K562 (cell line): ENCODE data around the gene ALK. TPM values are rescaled to one million over a fixed set of nuclear protein-coding genes. Genes with fewer than 3 reads are reported as not detected.

Source experiments
- ATAC-seq: fragments of 200-7000 bp; cut with Tn5 transposase; 3 replicates; pipeline ENCODE4 v1.9.1; 2020; ENCODE audit warnings: moderate library complexity
- BruUV-seq: library from RNA; stranded (reverse); fragments of 400-500 nt; replicated peaks from 2 replicates; lab custom pipeline; 2021; lab: Mats Ljungman, UMichigan
- CTCF ChIA-PET: fragments of 300-600 bp; formaldehyde crosslinking; extraction: SDS; loops from one replicate; lab custom pipeline; 2021; ENCODE audit warnings: low intra/inter-chr PET ratio; lab: Yijun Ruan, JAX
- POLR2A ChIA-PET: fragments of 300-600, 350-650 bp; sonication (Branson Sonifier 250); formaldehyde crosslinking; extraction: SDS; loops from one replicate; lab custom pipeline; 2021; ENCODE audit warnings: antibody characterized with exemption, inconsistent platforms; lab: Yijun Ruan, JAX
- DNase-seq, 4 experiments: peaks; one replicate each; pipeline versions ENCODE4 v3.0.0 to v3.0.0-alpha.2; 2011 to 2018; ENCODE audit warnings: low spot score in 3 of 4, mixed read lengths in 3 of 4; ENCODE audit errors: extremely low read depth in 1 of 4
- FAIRE-seq: peaks from 2 replicates; lab custom pipeline; 2011; peaks lifted over from hg19 to GRCh38; lab: Jason Lieb, UNC
- H2AFZ ChIP-seq: 2 replicates; pipeline ENCODE4 v1.6.0; 2011; ENCODE audit warnings: low read depth, low read length, control low read depth, inconsistent platforms
- H3K27ac ChIP-seq: fragments of 200-600 bp; 3 replicates; pipeline ENCODE4 v1.8.0; 2011; ENCODE audit warnings: low read depth, mild to moderate bottlenecking, control low read depth, inconsistent platforms, low read length, moderate library complexity, mixed read lengths; ENCODE audit errors: extremely low read depth
- H3K27me3 ChIP-seq, 2 experiments: fragments of 300-600 bp in 1 of 2; 2 replicates in 1 of 2; 3 replicates in 1 of 2; pipeline versions ENCODE4 v1.6.0 to v1.8.0; 2011; ENCODE audit warnings: inconsistent platforms in 2 of 2, low read length in 2 of 2, mild to moderate bottlenecking in 1 of 2, mixed read lengths in 1 of 2, moderate library complexity in 1 of 2; ENCODE audit not compliant: control insufficient read depth in 2 of 2, insufficient read depth in 2 of 2
- H3K36me3 ChIP-seq: fragments of 300-600 bp; 3 replicates; pipeline ENCODE4 v1.8.0; 2011; ENCODE audit warnings: mild to moderate bottlenecking, low read length, inconsistent platforms; ENCODE audit not compliant: control insufficient read depth, insufficient read depth
- H3K4me1 ChIP-seq, 2 experiments: fragments of 200-600 bp in 1 of 2; replicated peaks in 1 of 2; 2 replicates in 1 of 2; 3 replicates in 1 of 2; pipeline versions ENCODE4 v1.5.1 to v1.8.0; 2011; ENCODE audit warnings: inconsistent platforms in 2 of 2, low read length in 2 of 2, mild to moderate bottlenecking in 1 of 2, mixed read lengths in 1 of 2, moderate library complexity in 1 of 2; ENCODE audit not compliant: control insufficient read depth in 2 of 2, insufficient read depth in 2 of 2
- H3K4me2 ChIP-seq: 2 replicates; pipeline ENCODE4 v1.6.1; 2011; ENCODE audit warnings: low read length, control low read depth, inconsistent platforms, mixed read lengths; ENCODE audit not compliant: insufficient read depth
- H3K4me3 ChIP-seq: fragments of 200-600 bp; sonication (generic), shearing (Covaris generic); 2 replicates; pipeline ENCODE4 v1.5.1; 2016; ENCODE audit warnings: control low read depth, inconsistent platforms
- H3K79me2 ChIP-seq: fragments of 200-600 bp; 3 replicates; pipeline ENCODE4 v1.8.0; 2011; ENCODE audit warnings: low read length, inconsistent platforms; ENCODE audit not compliant: control insufficient read depth, insufficient read depth
- H3K9ac ChIP-seq, 2 experiments: 2 replicates each; pipeline versions ENCODE4 v1.6.0 to v1.6.1; 2011; ENCODE audit warnings: low read depth in 2 of 2, low read length in 2 of 2, control low read depth in 1 of 2, inconsistent platforms in 1 of 2, mild to moderate bottlenecking in 1 of 2, mixed read lengths in 1 of 2; ENCODE audit not compliant: insufficient read depth in 1 of 2
- H3K9me1 ChIP-seq: one replicate; pipeline ENCODE4 v1.6.0; 2011; ENCODE audit warnings: inconsistent platforms, mild to moderate bottlenecking, low read length, moderate library complexity; ENCODE audit not compliant: control insufficient read depth, insufficient read depth
- H3K9me3 ChIP-seq: replicated peaks from 2 replicates; pipeline ENCODE4 v1.5.1; 2011; ENCODE audit warnings: low read depth, low read length, inconsistent platforms; ENCODE audit not compliant: control insufficient read depth, insufficient read depth
- H4K20me1 ChIP-seq: replicated peaks from 2 replicates; pipeline ENCODE4 v1.6.1; 2011; ENCODE audit warnings: low read length, inconsistent platforms, mixed read lengths; ENCODE audit not compliant: control insufficient read depth, insufficient read depth
- ADNP ChIP-seq: fragments of 200-800 bp; sonication (Bioruptor generic); IDR thresholded peaks from 2 replicates; pipeline ENCODE4 v1.6.1; 2016; ENCODE audit warnings: missing genetic modification characterization, missing compliant biosample characterization
- ATF1 ChIP-seq, 2 experiments: fragments of 450-650 bp in 1 of 2; IDR thresholded peaks; 2 replicates each; pipeline ENCODE4 v1.6.1; 2016; ENCODE audit warnings: missing compliant biosample characterization in 1 of 2, missing genetic modification characterization in 1 of 2
- ATF3 ChIP-seq, 2 experiments: fragments of 450-650 bp in 1 of 2; sonication (generic) in 1 of 2; formaldehyde crosslinking in 1 of 2; IDR thresholded peaks in 1 of 2; conservative IDR thresholded peaks in 1 of 2; 2 replicates each; pipeline versions ENCODE4 v1.6.1 to v1.8.1; 2016 to 2023; ENCODE audit warnings: mild to moderate bottlenecking in 2 of 2, moderate library complexity in 2 of 2, inconsistent platforms in 1 of 2, missing genetic modification reagents in 1 of 2
- CBFA2T3 ChIP-seq: fragments of 450-650 bp; IDR thresholded peaks from 2 replicates; pipeline ENCODE4 v1.6.1; 2017
- CREB1 ChIP-seq, 2 experiments: sonication (generic) in 1 of 2; formaldehyde crosslinking in 1 of 2; IDR thresholded peaks; 2 replicates each; pipeline versions ENCODE4 v1.6.1 to v1.8.0; 2012 to 2022; ENCODE audit warnings: inconsistent platforms in 1 of 2, mild to moderate bottlenecking in 1 of 2, missing genetic modification reagents in 1 of 2, moderate library complexity in 1 of 2
- DMBX1 ChIP-seq: fragments of 250-450 bp; sonication (Bioruptor Pico); IDR thresholded peaks from 2 replicates; pipeline ENCODE4 v1.8.0; 2022; ENCODE audit warnings: inconsistent platforms, mild to moderate bottlenecking, moderate library complexity, borderline replicate concordance
- FIP1L1 ChIP-seq: fragments of 200-400 bp; formaldehyde crosslinking; IDR thresholded peaks from 2 replicates; pipeline ENCODE4 v1.6.1; 2018; ENCODE audit warnings: mild to moderate bottlenecking, low read depth, low read length; ENCODE audit not compliant: poor library complexity, severe bottlenecking
- HNRNPUL1 ChIP-seq: fragments of 200-400 bp; formaldehyde crosslinking; IDR thresholded peaks from 2 replicates; pipeline ENCODE4 v1.6.1; 2017; ENCODE audit warnings: low read length
- MAFF ChIP-seq: IDR thresholded peaks from 2 replicates; pipeline ENCODE4 v1.6.1; 2012; ENCODE audit warnings: low read length, improper control_type of control experiment
- NFIX ChIP-seq: fragments of 250-450 bp; sonication (Bioruptor Pico); IDR thresholded peaks from 2 replicates; pipeline ENCODE4 v1.4.0; 2020; ENCODE audit warnings: low read depth, mild to moderate bottlenecking, moderate library complexity
- POLR3G ChIP-seq: IDR thresholded peaks from 2 replicates; pipeline ENCODE4 v1.6.1; 2011; ENCODE audit not compliant: insufficient read length, insufficient replicate concordance; ENCODE audit errors: extremely low read depth
- RCOR1 ChIP-seq, 2 experiments: IDR thresholded peaks; 2 replicates each; pipeline ENCODE4 v1.6.1; 2012; ENCODE audit warnings: low read depth in 2 of 2, low read length in 2 of 2, borderline replicate concordance in 1 of 2, improper control_type of control experiment in 1 of 2
- SNAPC5 ChIP-seq: fragments of 250-450 bp; sonication (Bioruptor Pico); IDR thresholded peaks from 2 replicates; pipeline ENCODE4 v1.8.0; 2021; ENCODE audit warnings: moderate library complexity, mild to moderate bottlenecking, inconsistent platforms
- TCF15 ChIP-seq: fragments of 250-450 bp; sonication (Bioruptor Pico); IDR thresholded peaks from 2 replicates; pipeline ENCODE4 v1.8.0; 2022; ENCODE audit warnings: moderate library complexity, mild to moderate bottlenecking, inconsistent platforms
- ZBTB26 ChIP-seq: fragments of 450-650 bp; formaldehyde crosslinking; IDR thresholded peaks from 2 replicates; pipeline ENCODE4 v1.4.0; 2022; ENCODE audit warnings: missing genetic modification characterization
- ZFX ChIP-seq: sonication (generic); formaldehyde crosslinking; IDR thresholded peaks from 2 replicates; pipeline ENCODE4 v1.8.0; 2022; ENCODE audit warnings: mild to moderate bottlenecking, missing genetic modification reagents, moderate library complexity
- ZNF316 ChIP-seq: fragments of 450-650 bp; IDR thresholded peaks from 2 replicates; pipeline ENCODE4 v1.6.1; 2016
- ZNF511 ChIP-seq: sonication (generic); formaldehyde crosslinking; IDR thresholded peaks from 2 replicates; pipeline ENCODE4 v1.8.0; 2022; ENCODE audit warnings: mild to moderate bottlenecking, missing genetic modification reagents
- ZNF699 ChIP-seq: fragments of 250-450 bp; sonication (Bioruptor Pico); IDR thresholded peaks from 2 replicates; pipeline ENCODE4 v1.8.0; 2021; ENCODE audit warnings: mild to moderate bottlenecking, moderate library complexity; ENCODE audit not compliant: insufficient replicate concordance
- WGBS: fragments of 100-300 bp; shearing (Covaris generic); methylation state at CpG from one replicate; pipeline ENCODE4 v1.1.6; 2016; ENCODE audit warnings: low coverage, mixed read lengths; ENCODE audit not compliant: insufficient coverage; ENCODE audit errors: missing lambda C conversion rate; 5-methylcytosine and 5-hydroxymethylcytosine counted together
- in situ Hi-C: fragments of 300-500 bp; cut with MboI; formaldehyde crosslinking; loops from 4 replicates; pipeline ENCODE4 v1.15.0; 2018; ENCODE audit warnings: inconsistent platforms, mixed read lengths
- intact Hi-C: fragments of 100-400 bp; cut with micrococcal nuclease; formaldehyde crosslinking; loops from 2 replicates; pipeline ENCODE4 v1.14.2; 2022
- polyA plus RNA-seq, 8 experiments: library from polyadenylated mRNA; depleted of rRNA in 4 of 8; stranded (reverse) in 5 of 8; unstranded in 3 of 8; fragments of >200 nt; fragmentation: Nextera tagmentation in 2 of 8; fragmentation: Illumina TruSeq in 1 of 8; extraction: Ambion mirVana in 2 of 8; extraction: Trizol in 1 of 8; gene quantifications; 2 replicates each; pipeline versions ENCODE4 v1.2.1 to v1.2.3, GENCODE V29; 2011 to 2014; ENCODE audit warnings: inconsistent platforms in 1 of 8, missing spikeins in 1 of 8
- total RNA-seq, 7 experiments: library from RNA; depleted of rRNA in 6 of 7; stranded (reverse); fragments of >200 nt in 6 of 7; fragmentation: Illumina TruSeq in 2 of 7; extraction: Trizol in 2 of 7; gene quantifications; 2 replicates each; pipeline versions ENCODE4 v1.2.1 to v1.2.3, GENCODE V29; 2011 to 2021; ENCODE audit warnings: low replicate concordance in 1 of 7

Gene ALK
- total and polyA plus RNA-seq, 9 of the 15 experiments (the other 6 are each of a cell fraction or from before 2014, with no cell fraction given), result not detected

- Histone ChIP-seq H4K20me1 (no peaks in the 10 kb centered on the region), H3K4me2 (no peak overlapping the region), H3K79me2 (no peaks in the 10 kb centered on the region), H3K27ac (no peak overlapping the region), H3K9me3 (no peaks in the 10 kb centered on the region), H3K36me3 (no peaks in the 10 kb centered on the region), H3K27me3 (no peaks in the 10 kb centered on the region; a peak in 2 of 5 replicates), H3K4me3 (no peak overlapping the region), H2AFZ (no peak overlapping the region), H3K9ac (no peak overlapping the region), H3K9me1 (peaks cover 6% of the 10 kb centered on the region), H3K4me1 (no peaks in the 10 kb centered on the region)
- ChIA-PET POLR2A (interaction anchor here (0.6 kb wide), 1 partner anchor 1291 kb away, joined by 3 read pairs; no protein-coding TSS in a partner anchor), CTCF (no interaction called here)
- WGBS, result 2% methylated on average over 3 of the region's 3 CpGs
- no peak for TF ChIP-seq HNRNPUL1
- TF ChIP-seq MAFF, result no peak
- no peak for TF ChIP-seq TCF15 (CRISPR knock-in tag)
- no peak for TF ChIP-seq CBFA2T3
- no peak for TF ChIP-seq ADNP (tag)
- no peak for TF ChIP-seq DMBX1 (CRISPR knock-in tag)
- TF ChIP-seq ZBTB26 (CRISPR knock-in tag), result no peak
- no peak; the same call in 1 of the 2 replicates for TF ChIP-seq ZNF316
- TF ChIP-seq FIP1L1, result no peak
- no peak for TF ChIP-seq ZNF511
- no peak for TF ChIP-seq ZFX (CRISPR knock-in tag)
- no peak for TF ChIP-seq ATF1 (CRISPR knock-in tag; IDR thresholded peaks at IDR 0.05)
- TF ChIP-seq ATF1 (tag; IDR thresholded peaks at IDR 0.05), result no peak
- no peak for TF ChIP-seq NFIX (CRISPR knock-in tag)
- TF ChIP-seq ATF3 (IDR thresholded peaks at IDR 0.05), result no peak
- TF ChIP-seq ATF3 (CRISPR knock-in tag; conservative IDR thresholded peaks at IDR 0.05), result no peak
- no peak for TF ChIP-seq POLR3G
- TF ChIP-seq SNAPC5 (CRISPR knock-in tag), result no peak
- TF ChIP-seq RCOR1 (IDR thresholded peaks at IDR 0.05; ENCODE audit: borderline replicate concordance in 1 of 2, low read depth in 2 of 2, low read length in 2 of 2), result no peak
- no peak for TF ChIP-seq CREB1 (IDR thresholded peaks at IDR 0.05)
- TF ChIP-seq CREB1 (CRISPR knock-in tag; IDR thresholded peaks at IDR 0.05), result no peak
- TF ChIP-seq ZNF699, result no peak
- no TSS peak for BruUV-seq
- intact Hi-C loops (no loop called here), in situ Hi-C loops (no loop called here)
- no peak for DNase-seq
- ATAC-seq, result no peak
- no peak for FAIRE-seq
Observed at GRCh38 chr2:29799628-29800027, 121.8 kb downstream of the ALK start.
